ENCODE results near the gene HS3ST2.

DNA sequence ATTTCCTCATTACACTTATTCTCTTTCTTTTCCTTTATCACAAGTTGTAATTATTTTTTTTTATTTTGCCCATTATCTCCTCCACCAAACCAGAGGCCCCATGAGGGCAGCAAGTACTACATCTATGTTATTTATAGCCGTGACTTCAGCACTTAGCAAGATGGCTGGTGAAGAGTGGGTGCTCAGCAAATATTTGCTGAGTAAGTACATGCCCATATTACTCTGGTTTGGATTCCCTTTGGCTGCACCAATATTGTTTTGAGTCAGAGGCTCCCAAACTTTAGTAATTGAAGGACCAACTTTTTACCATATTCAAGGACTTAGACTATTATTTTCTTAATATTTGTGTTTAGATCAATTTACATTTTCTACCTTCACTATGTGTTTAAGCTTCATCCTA, 83.2 kb downstream of the HS3ST2 start:
- TF ChIP-seq, protein P1, sequence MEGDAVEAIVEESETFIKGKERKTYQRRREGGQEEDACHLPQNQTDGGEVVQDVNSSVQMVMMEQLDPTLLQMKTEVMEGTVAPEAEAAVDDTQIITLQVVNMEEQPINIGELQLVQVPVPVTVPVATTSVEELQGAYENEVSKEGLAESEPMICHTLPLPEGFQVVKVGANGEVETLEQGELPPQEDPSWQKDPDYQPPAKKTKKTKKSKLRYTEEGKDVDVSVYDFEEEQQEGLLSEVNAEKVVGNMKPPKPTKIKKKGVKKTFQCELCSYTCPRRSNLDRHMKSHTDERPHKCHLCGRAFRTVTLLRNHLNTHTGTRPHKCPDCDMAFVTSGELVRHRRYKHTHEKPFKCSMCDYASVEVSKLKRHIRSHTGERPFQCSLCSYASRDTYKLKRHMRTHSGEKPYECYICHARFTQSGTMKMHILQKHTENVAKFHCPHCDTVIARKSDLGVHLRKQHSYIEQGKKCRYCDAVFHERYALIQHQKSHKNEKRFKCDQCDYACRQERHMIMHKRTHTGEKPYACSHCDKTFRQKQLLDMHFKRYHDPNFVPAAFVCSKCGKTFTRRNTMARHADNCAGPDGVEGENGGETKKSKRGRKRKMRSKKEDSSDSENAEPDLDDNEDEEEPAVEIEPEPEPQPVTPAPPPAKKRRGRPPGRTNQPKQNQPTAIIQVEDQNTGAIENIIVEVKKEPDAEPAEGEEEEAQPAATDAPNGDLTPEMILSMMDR (IDR thresholded peaks at IDR 0.05) = no peak
- no peak for TF ChIP-seq POLR2A (IDR thresholded peaks at IDR 0.05)

Data from body of pancreas (tissue), 4 donors.